Bone marrow (tissue), 2 donors: Measurements from ENCODE around the gene MAGEE2.
"Not testable (repeated sequence)": the region's sequence is repeated elsewhere in the genome, so short reads cannot be mapped to it uniquely, and the experiment has no call there.

Source experiments
- DNase-seq, 2 donors: peaks; one replicate each; lab custom pipeline; 2025; lab: John Stamatoyannopoulos, UW

The MAGEE2 gene, protein sequence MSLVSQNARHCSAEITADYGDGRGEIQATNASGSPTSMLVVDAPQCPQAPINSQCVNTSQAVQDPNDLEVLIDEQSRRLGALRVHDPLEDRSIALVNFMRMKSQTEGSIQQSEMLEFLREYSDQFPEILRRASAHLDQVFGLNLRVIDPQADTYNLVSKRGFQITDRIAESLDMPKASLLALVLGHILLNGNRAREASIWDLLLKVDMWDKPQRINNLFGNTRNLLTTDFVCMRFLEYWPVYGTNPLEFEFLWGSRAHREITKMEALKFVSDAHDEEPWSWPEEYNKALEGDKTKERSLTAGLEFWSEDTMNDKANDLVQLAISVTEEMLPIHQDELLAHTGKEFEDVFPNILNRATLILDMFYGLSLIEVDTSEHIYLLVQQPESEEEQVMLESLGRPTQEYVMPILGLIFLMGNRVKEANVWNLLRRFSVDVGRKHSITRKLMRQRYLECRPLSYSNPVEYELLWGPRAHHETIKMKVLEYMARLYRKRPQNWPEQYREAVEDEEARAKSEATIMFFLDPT

GRCh38 chrX:75784680-75785491 lies at the start of gene MAGEE2:
TSS of gene MAGEE2 (minus strand) at chrX:75785254. CDS start at chrX:75785051, 203 bp downstream.
- DNase-seq = no peak

GRCh38 chrX:75786290-75786689 lies 1.2 kb upstream of the MAGEE2 start:
- no peak for DNase-seq

GRCh38 chrX:75781611-75782010 lies 3.4 kb downstream of the MAGEE2 start:
- no peak for DNase-seq

GRCh38 chrX:75768063-75768462 lies 17.0 kb downstream of the MAGEE2 start:
- DNase-seq = not testable (repeated sequence)

DNA sequence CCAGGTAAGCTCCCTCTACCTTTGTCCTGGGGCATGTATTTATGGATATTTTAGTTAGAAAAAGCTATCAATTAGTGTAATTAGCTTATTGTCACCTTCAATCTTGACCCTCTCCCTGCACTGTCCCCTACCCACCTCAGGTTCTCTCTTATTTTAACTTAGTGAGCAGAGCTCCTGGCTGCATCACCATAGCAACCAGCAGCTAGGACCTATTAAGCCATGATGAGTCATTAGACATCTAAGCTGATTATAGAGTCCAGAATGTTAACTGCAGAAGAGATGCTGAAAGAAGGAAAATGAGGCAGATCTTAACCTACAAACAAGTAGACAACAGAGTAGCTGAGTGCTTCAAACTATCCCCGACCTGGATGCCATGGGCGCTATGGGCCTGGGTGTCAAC lies 36.6 kb downstream of the MAGEE2 start:
- DNase-seq = no peak

DNA sequence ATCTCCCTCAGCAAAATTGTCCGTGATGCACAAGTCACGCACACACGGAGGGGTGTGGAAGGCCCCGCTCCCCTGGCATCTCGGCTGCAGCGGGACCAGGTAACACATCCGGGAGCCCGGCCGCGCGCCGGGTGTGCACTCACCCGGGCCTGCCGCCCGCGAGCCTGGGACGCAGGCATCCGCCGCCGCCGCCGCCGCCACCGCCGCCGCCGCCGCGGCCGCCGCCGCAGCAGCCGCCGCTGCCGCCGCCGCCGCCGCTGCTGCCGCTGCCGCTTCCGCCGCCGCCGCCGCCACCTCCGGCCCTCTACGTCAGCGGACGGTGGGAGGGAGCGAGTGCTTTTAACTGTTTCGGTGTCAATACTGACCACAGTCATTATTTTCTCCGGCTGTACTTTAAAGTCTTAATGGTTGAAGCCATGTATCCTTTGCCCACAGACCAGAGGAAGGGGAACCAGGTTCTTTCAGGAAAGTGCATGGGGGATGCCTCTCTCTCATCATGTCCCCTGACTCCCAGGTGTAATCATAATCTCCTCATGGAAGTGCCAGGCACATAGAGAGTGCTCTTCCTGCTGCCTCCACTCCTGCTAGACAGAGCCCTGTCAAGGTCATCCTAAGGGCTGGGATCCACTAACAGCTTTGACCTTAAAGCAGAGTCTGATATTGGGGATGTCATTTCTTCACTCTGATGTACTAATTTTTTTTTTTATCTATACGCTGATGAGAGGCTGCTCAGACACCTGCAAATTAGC lies 38.0 kb downstream of the MAGEE2 start:
- DNase-seq = no peak
